ENCODE results near the gene BRINP2.

The BRINP2 gene

DNA sequence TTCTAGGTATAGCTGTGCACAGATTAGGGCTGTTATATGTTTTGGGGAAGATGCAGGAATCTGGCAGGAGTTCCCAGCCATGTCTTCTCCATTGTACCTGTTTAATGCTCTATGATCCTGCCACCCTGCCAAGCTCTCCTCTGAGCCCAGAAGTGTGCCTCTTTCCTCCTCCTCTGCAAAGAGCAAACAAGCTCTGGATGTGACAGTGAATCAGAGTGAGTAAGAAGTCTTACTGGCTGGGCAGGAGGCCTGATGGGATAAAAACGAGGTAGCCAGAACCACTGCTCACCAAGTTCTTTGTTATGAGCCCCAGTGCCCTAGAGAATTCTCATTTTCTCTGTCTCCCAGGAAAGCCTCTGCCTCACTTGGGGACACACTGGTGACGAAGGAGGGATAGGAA lies 69.0 kb downstream of the BRINP2 start:
- no peak for TF ChIP-seq EZH2 (IDR thresholded peaks at IDR 0.05; ENCODE audit: borderline replicate concordance, low read length)
- TF ChIP-seq, protein P1, sequence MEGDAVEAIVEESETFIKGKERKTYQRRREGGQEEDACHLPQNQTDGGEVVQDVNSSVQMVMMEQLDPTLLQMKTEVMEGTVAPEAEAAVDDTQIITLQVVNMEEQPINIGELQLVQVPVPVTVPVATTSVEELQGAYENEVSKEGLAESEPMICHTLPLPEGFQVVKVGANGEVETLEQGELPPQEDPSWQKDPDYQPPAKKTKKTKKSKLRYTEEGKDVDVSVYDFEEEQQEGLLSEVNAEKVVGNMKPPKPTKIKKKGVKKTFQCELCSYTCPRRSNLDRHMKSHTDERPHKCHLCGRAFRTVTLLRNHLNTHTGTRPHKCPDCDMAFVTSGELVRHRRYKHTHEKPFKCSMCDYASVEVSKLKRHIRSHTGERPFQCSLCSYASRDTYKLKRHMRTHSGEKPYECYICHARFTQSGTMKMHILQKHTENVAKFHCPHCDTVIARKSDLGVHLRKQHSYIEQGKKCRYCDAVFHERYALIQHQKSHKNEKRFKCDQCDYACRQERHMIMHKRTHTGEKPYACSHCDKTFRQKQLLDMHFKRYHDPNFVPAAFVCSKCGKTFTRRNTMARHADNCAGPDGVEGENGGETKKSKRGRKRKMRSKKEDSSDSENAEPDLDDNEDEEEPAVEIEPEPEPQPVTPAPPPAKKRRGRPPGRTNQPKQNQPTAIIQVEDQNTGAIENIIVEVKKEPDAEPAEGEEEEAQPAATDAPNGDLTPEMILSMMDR (IDR thresholded peaks at IDR 0.05; ENCODE audit: low read length): no peak
- H3K4me3 ChIP-seq (ENCODE audit: low read depth, low read length, poor library complexity, severe bottlenecking): no peak overlapping the region
- H3K9me2 ChIP-seq (ENCODE audit: low read depth, low read length): no peaks in the 10 kb centered on the region
- no peaks in the 10 kb centered on the region for H3F3A ChIP-seq (ENCODE audit: insufficient read depth, low read length)
- no peak overlapping the region for H2AFZ ChIP-seq (ENCODE audit: low read length)
- H3K4me2 ChIP-seq (ENCODE audit: low read length): no peak overlapping the region
- no peak overlapping the region for H3K27ac ChIP-seq (ENCODE audit: low read depth, low read length, poor library complexity, severe bottlenecking)
- no peaks in the 10 kb centered on the region for H3K27me3 ChIP-seq (ENCODE audit: insufficient read depth, low read length)
- H3K36me3 ChIP-seq (ENCODE audit: insufficient read depth, low read length): no peaks in the 10 kb centered on the region
- H3K9me3 ChIP-seq (ENCODE audit: low read length): no peaks in the 10 kb centered on the region
- no peak overlapping the region for H3K9ac ChIP-seq (ENCODE audit: low read length)
- H3K4me1 ChIP-seq (ENCODE audit: insufficient read depth, low read length, severe bottlenecking): no peaks in the 10 kb centered on the region
- H4K20me1 ChIP-seq (ENCODE audit: insufficient read depth, low read length): no peaks in the 10 kb centered on the region
- H3K79me2 ChIP-seq (ENCODE audit: insufficient read depth, low read length): no peaks in the 10 kb centered on the region

DNA sequence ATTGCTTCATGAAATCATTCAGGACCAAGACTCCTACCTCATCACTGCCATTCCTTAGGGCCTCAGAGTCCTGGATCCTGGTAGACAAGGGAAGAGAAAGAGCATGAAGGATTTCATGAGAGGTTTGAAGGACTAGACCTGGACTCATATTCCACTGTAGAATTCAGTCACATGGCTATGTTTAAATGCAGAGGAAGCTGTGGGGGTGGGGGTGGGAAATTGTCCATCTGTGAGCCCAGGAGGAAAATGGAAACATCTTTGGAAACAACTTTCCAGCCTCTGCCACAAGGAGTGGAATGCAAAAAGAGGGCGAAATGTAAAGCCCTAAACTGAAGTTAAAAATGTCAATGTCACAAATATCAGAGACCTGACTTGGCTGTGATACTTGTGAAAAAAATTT lies 73.0 kb downstream of the BRINP2 start:
- no peaks in the 10 kb centered on the region for H3K36me3 ChIP-seq (ENCODE audit: insufficient read depth, low read length)
- no peak overlapping the region for H3K27ac ChIP-seq (ENCODE audit: low read depth, low read length, poor library complexity, severe bottlenecking)
- H3F3A ChIP-seq (ENCODE audit: insufficient read depth, low read length): no peaks in the 10 kb centered on the region
- H3K79me2 ChIP-seq (ENCODE audit: insufficient read depth, low read length): no peaks in the 10 kb centered on the region
- H2AFZ ChIP-seq (ENCODE audit: low read length): no peak overlapping the region
- H3K9ac ChIP-seq (ENCODE audit: low read length): no peak overlapping the region
- no peak overlapping the region for H3K4me3 ChIP-seq (ENCODE audit: low read depth, low read length, poor library complexity, severe bottlenecking)
- no peaks in the 10 kb centered on the region for H3K27me3 ChIP-seq (ENCODE audit: insufficient read depth, low read length)
- no peak for TF ChIP-seq EZH2 (IDR thresholded peaks at IDR 0.05; ENCODE audit: borderline replicate concordance, low read length)
- TF ChIP-seq, protein P1 (IDR thresholded peaks at IDR 0.05; ENCODE audit: low read length): no peak
- no peaks in the 10 kb centered on the region for H3K9me3 ChIP-seq (ENCODE audit: low read length)
- no peaks in the 10 kb centered on the region for H3K9me2 ChIP-seq (ENCODE audit: low read depth, low read length)
- no peak overlapping the region for H3K4me2 ChIP-seq (ENCODE audit: low read length)
- no peaks in the 10 kb centered on the region for H3K4me1 ChIP-seq (ENCODE audit: insufficient read depth, low read length, severe bottlenecking)
- H4K20me1 ChIP-seq (ENCODE audit: insufficient read depth, low read length): no peaks in the 10 kb centered on the region

DNA sequence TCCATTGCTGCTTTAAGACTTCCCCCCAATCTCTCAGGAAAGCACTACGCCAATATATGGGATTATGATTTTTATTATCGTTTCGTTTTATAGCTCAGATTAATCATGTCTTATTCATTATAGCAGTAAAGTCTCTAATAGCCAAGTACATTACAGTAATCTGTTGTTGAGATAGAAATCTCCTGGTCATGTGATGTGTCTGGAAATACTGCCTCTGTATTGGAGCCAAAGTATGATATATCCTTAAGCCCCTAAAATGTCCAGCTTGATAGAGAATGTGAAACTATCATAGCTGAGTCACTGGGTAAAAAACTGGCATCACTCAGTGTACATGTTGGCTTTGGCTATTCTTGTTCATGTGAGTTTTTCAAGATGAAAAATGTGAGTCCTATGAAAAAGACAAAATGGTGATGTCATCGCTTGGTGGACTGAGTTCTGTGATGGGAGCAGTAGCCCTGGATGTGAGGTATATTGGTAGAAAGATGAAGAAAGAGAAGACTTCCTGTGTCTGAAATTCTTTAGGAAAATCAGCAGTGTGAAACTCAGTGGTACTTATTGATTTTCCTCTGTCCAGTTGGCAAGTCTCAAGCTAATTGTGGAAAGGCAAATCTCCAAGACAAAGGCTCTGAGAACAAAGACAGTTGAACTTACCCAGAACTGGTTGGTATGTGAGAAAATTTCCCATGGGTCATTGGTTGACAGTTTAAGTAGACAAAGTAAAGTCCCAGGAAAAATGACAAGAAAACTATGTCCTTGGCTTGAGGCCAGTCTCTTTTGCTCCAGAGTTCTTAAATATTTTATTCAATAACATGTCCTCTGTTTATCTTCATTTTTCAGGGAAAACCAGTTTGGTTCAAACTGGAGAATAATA lies 76.2 kb downstream of the BRINP2 start:
- Histone ChIP-seq H3K27ac (ENCODE audit: low read depth, low read length, poor library complexity, severe bottlenecking) (no peak overlapping the region), H3F3A (ENCODE audit: insufficient read depth, low read length) (no peaks in the 10 kb centered on the region), H3K9me2 (ENCODE audit: low read depth, low read length) (no peaks in the 10 kb centered on the region), H3K4me2 (ENCODE audit: low read length) (no peak overlapping the region), H3K4me1 (ENCODE audit: insufficient read depth, low read length, severe bottlenecking) (no peaks in the 10 kb centered on the region), H3K9ac (ENCODE audit: low read length) (no peak overlapping the region), H3K36me3 (ENCODE audit: insufficient read depth, low read length) (no peaks in the 10 kb centered on the region), H3K4me3 (ENCODE audit: low read depth, low read length, poor library complexity, severe bottlenecking) (no peak overlapping the region), H3K9me3 (ENCODE audit: low read length) (no peaks in the 10 kb centered on the region), H3K79me2 (ENCODE audit: insufficient read depth, low read length) (no peaks in the 10 kb centered on the region), H2AFZ (ENCODE audit: low read length) (no peak overlapping the region), H3K27me3 (ENCODE audit: insufficient read depth, low read length) (no peaks in the 10 kb centered on the region), H4K20me1 (ENCODE audit: insufficient read depth, low read length) (no peaks in the 10 kb centered on the region)
- TF ChIP-seq EZH2 (IDR thresholded peaks at IDR 0.05; ENCODE audit: borderline replicate concordance, low read length): no peak
- TF ChIP-seq, protein P1 (IDR thresholded peaks at IDR 0.05; ENCODE audit: low read length): no peak
